ENCODE measurements around the gene SMIM17.

Gene SMIM17

GRCh38 chr19:56603829-56604228 lies 39.1 kb upstream of the SMIM17 start:
- no peak for DNase-seq (ENCODE audit: low spot score)
- TF ChIP-seq CTCF (IDR thresholded peaks at IDR 0.05; ENCODE audit: extremely low read depth, missing control alignments), result no peak

GRCh38 chr19:56608274-56608964 lies 34.5 kb upstream of the SMIM17 start:
- TF ChIP-seq CTCF (IDR thresholded peaks at IDR 0.05; ENCODE audit: extremely low read depth, missing control alignments), result no peak
- DNase-seq (ENCODE audit: low spot score), result no peak

- DNase-seq (ENCODE audit: low spot score), result no peak
- no peak for TF ChIP-seq CTCF (IDR thresholded peaks at IDR 0.05; ENCODE audit: extremely low read depth, missing control alignments)
Observed at GRCh38 chr19:56611288-56611687, 31.7 kb upstream of the SMIM17 start.

- no peak for DNase-seq (ENCODE audit: low spot score)
- no peak for TF ChIP-seq CTCF (IDR thresholded peaks at IDR 0.05; ENCODE audit: extremely low read depth, missing control alignments)
Observed at GRCh38 chr19:56612737-56613136, 30.2 kb upstream of the SMIM17 start.

GRCh38 chr19:56613639-56614038 lies 29.3 kb upstream of the SMIM17 start:
- TF ChIP-seq CTCF (IDR thresholded peaks at IDR 0.05; ENCODE audit: extremely low read depth, missing control alignments), result no peak
- no peak for DNase-seq (ENCODE audit: low spot score)

GRCh38 chr19:56617531-56617930 lies 25.4 kb upstream of the SMIM17 start:
- no peak for DNase-seq (ENCODE audit: low spot score)
- TF ChIP-seq CTCF (IDR thresholded peaks at IDR 0.05; ENCODE audit: extremely low read depth, missing control alignments), result no peak

GRCh38 chr19:56619121-56619520 lies 23.8 kb upstream of the SMIM17 start:
- TF ChIP-seq CTCF (IDR thresholded peaks at IDR 0.05; ENCODE audit: extremely low read depth, missing control alignments), result no peak
- no peak for DNase-seq (ENCODE audit: low spot score)
